ENCODE results near the gene UBE2Q2.
"Not testable (repeated sequence)": the region's sequence is repeated elsewhere in the genome, so short reads cannot be mapped to it uniquely, and the experiment has no call there.

The UBE2Q2 gene

DNA sequence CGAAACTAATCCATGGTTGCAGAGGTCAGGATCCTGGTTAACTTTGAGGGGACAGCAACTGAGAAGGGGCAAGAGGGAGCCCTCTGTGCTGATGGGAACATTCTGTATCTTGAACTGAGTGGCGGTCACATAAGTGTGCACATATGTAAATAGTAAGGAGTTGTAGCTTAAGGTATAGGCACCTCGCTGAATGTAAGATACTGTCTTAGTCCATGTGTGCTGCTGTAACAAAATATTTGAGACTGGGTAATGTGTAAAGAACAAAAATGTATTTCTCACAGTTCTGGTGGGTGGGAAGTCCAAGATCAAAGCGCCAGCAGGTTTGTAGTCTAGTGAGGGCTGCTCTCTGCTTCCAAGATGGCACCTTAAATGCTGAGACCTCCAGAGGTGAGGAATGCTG lies 42.8 kb upstream of the UBE2Q2 start:
- not testable (repeated sequence) for H3K4me2 ChIP-seq (ENCODE audit: low read length); H3K14ac ChIP-seq (ENCODE audit: low read length); H2AK5ac ChIP-seq (ENCODE audit: low read length); H3K79me2 ChIP-seq (ENCODE audit: control insufficient read depth, insufficient read depth, low read length, poor library complexity); H3K4me3 ChIP-seq (ENCODE audit: low read depth, low read length); H3K36me3 ChIP-seq (ENCODE audit: control insufficient read depth in 1 of 2, insufficient read depth in 2 of 2, low read length in 2 of 2); H3K9ac ChIP-seq (ENCODE audit: low read length); H4K12ac ChIP-seq (ENCODE audit: low read depth, low read length); H2BK5ac ChIP-seq (ENCODE audit: low read depth, low read length, poor library complexity); H3K4ac ChIP-seq (ENCODE audit: low read depth, low read length); H3K79me1 ChIP-seq (ENCODE audit: low read length); H3K27me3 ChIP-seq (ENCODE audit: insufficient read depth, low read length); DNase-seq; H2BK120ac ChIP-seq (ENCODE audit: insufficient read depth, low read length, poor library complexity); H4K8ac ChIP-seq (ENCODE audit: low read depth, low read length); H2AFZ ChIP-seq (ENCODE audit: insufficient read depth, low read length, poor library complexity); H3K27ac ChIP-seq (ENCODE audit: low read depth, low read length); H3K9me3 ChIP-seq (ENCODE audit: insufficient read depth, low read depth, low read length); H3K4me1 ChIP-seq (ENCODE audit: control insufficient read depth in 1 of 2, insufficient read depth in 2 of 2, low read length in 2 of 2); H4K91ac ChIP-seq (ENCODE audit: low read depth, low read length); H2BK12ac ChIP-seq (ENCODE audit: low read length); H3K23ac ChIP-seq (ENCODE audit: low read length); H3K18ac ChIP-seq (ENCODE audit: low read length)
- WGBS (ENCODE audit: extremely low coverage, insufficient coverage, insufficient read length), result no CpG with 5 or more reads among the region's 4 CpGs

DNA sequence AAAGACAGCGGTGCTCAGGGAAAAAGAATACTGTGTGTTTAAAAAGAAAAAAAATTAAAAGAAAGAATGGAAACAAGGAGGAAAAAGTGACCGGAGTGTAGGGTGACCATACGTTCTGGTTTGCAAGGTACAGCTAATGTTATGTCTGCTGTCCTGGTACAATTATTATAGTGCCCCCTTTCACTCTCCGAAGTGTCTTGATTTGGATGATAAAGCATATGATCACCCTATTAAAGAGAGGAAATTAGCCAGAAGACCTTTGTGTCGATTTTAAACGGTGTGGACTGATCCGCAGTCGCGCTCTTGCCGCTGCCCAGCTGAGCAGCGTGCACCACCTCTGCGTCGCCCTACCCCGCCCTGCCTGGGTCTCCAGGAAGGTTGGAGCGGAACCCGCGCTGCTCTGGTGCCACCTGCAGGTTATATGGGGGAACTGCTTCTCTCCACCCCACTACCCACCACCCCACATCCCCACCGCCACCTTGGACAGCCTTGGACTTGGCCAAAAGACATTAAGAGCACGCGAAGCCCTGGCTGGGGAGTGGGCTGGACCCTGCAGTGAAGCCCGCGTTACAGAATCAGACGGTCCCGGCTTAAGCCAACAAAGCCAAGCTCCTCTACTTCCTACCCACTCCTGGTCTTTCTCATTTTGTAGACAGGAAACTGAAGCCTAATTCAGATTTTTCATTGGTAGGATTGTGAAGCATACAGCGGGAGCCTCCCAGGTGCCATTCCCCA lies 41.2 kb upstream of the UBE2Q2 start:
- Histone ChIP-seq H3K4me2 (ENCODE audit: low read length) (peak overlapping the region; percentile 59), H2BK12ac (ENCODE audit: low read length) (no peak overlapping the region), H2AFZ (ENCODE audit: insufficient read depth, low read length, poor library complexity) (no peak overlapping the region), H4K8ac (ENCODE audit: low read depth, low read length) (no peak overlapping the region), H3K27me3 (ENCODE audit: insufficient read depth, low read length) (no peaks in the 10 kb centered on the region), H4K91ac (ENCODE audit: low read depth, low read length) (no peak overlapping the region), H3K23ac (ENCODE audit: low read length) (no peak overlapping the region), H3K27ac (ENCODE audit: low read depth, low read length) (no peak overlapping the region), H3K79me2 (ENCODE audit: control insufficient read depth, insufficient read depth, low read length, poor library complexity) (no peaks in the 10 kb centered on the region), H2BK120ac (ENCODE audit: insufficient read depth, low read length, poor library complexity) (no peak overlapping the region), H4K12ac (ENCODE audit: low read depth, low read length) (no peak overlapping the region), H3K4me1 (ENCODE audit: control insufficient read depth in 1 of 2, insufficient read depth in 2 of 2, low read length in 2 of 2) (no peaks in the 10 kb centered on the region), H2BK5ac (ENCODE audit: low read depth, low read length, poor library complexity) (no peak overlapping the region), H3K18ac (ENCODE audit: low read length) (no peak overlapping the region), H3K79me1 (ENCODE audit: low read length) (no peaks in the 10 kb centered on the region), H3K9ac (ENCODE audit: low read length) (no peak overlapping the region), H2AK5ac (ENCODE audit: low read length) (no peak overlapping the region), H3K4ac (ENCODE audit: low read depth, low read length) (no peak overlapping the region), H3K4me3 (ENCODE audit: low read depth, low read length) (no peak overlapping the region), H3K36me3 (ENCODE audit: control insufficient read depth in 1 of 2, insufficient read depth in 2 of 2, low read length in 2 of 2) (no peaks in the 10 kb centered on the region), H3K14ac (ENCODE audit: low read length) (no peak overlapping the region), H3K9me3 (ENCODE audit: insufficient read depth, low read depth, low read length) (no peaks in the 10 kb centered on the region)
- no CpG with 5 or more reads among the region's 25 CpGs for WGBS (ENCODE audit: extremely low coverage, insufficient coverage, insufficient read length)
- peak; percentile 63 to 83 for DNase-seq

GRCh38 chr15:75807486-75807885 lies 35.8 kb upstream of the UBE2Q2 start:
- H3K4me1 ChIP-seq (ENCODE audit: control insufficient read depth in 1 of 2, insufficient read depth in 2 of 2, low read length in 2 of 2); H3K4ac ChIP-seq (ENCODE audit: low read depth, low read length); H3K4me3 ChIP-seq (ENCODE audit: low read depth, low read length); H3K36me3 ChIP-seq (ENCODE audit: control insufficient read depth in 1 of 2, insufficient read depth in 2 of 2, low read length in 2 of 2); H3K79me2 ChIP-seq (ENCODE audit: control insufficient read depth, insufficient read depth, low read length, poor library complexity); H3K4me2 ChIP-seq (ENCODE audit: low read length); H2BK5ac ChIP-seq (ENCODE audit: low read depth, low read length, poor library complexity); H3K23ac ChIP-seq (ENCODE audit: low read length); H3K27ac ChIP-seq (ENCODE audit: low read depth, low read length); H4K8ac ChIP-seq (ENCODE audit: low read depth, low read length); H2BK12ac ChIP-seq (ENCODE audit: low read length); H3K14ac ChIP-seq (ENCODE audit: low read length); H3K18ac ChIP-seq (ENCODE audit: low read length); DNase-seq; H2AFZ ChIP-seq (ENCODE audit: insufficient read depth, low read length, poor library complexity); H2BK120ac ChIP-seq (ENCODE audit: insufficient read depth, low read length, poor library complexity); H4K12ac ChIP-seq (ENCODE audit: low read depth, low read length); H3K79me1 ChIP-seq (ENCODE audit: low read length); H4K91ac ChIP-seq (ENCODE audit: low read depth, low read length); H2AK5ac ChIP-seq (ENCODE audit: low read length); H3K9me3 ChIP-seq (ENCODE audit: insufficient read depth, low read depth, low read length); H3K27me3 ChIP-seq (ENCODE audit: insufficient read depth, low read length); H3K9ac ChIP-seq (ENCODE audit: low read length): not testable (repeated sequence)
- WGBS (ENCODE audit: extremely low coverage, insufficient coverage, insufficient read length), result no CpG with 5 or more reads among the region's 2 CpGs

- not testable (repeated sequence) for H2AK5ac ChIP-seq (ENCODE audit: low read length); H4K12ac ChIP-seq (ENCODE audit: low read depth, low read length); H3K9me3 ChIP-seq (ENCODE audit: insufficient read depth, low read depth, low read length); H3K18ac ChIP-seq (ENCODE audit: low read length); H3K4me3 ChIP-seq (ENCODE audit: low read depth, low read length); H3K27ac ChIP-seq (ENCODE audit: low read depth, low read length); H2BK12ac ChIP-seq (ENCODE audit: low read length); H2AFZ ChIP-seq (ENCODE audit: insufficient read depth, low read length, poor library complexity); H3K14ac ChIP-seq (ENCODE audit: low read length); H3K9ac ChIP-seq (ENCODE audit: low read length); H3K4me1 ChIP-seq (ENCODE audit: control insufficient read depth in 1 of 2, insufficient read depth in 2 of 2, low read length in 2 of 2); H3K79me2 ChIP-seq (ENCODE audit: control insufficient read depth, insufficient read depth, low read length, poor library complexity); H4K91ac ChIP-seq (ENCODE audit: low read depth, low read length); H3K23ac ChIP-seq (ENCODE audit: low read length); H3K4ac ChIP-seq (ENCODE audit: low read depth, low read length); H3K36me3 ChIP-seq (ENCODE audit: control insufficient read depth in 1 of 2, insufficient read depth in 2 of 2, low read length in 2 of 2); H2BK5ac ChIP-seq (ENCODE audit: low read depth, low read length, poor library complexity); H3K79me1 ChIP-seq (ENCODE audit: low read length); H2BK120ac ChIP-seq (ENCODE audit: insufficient read depth, low read length, poor library complexity); DNase-seq; H3K4me2 ChIP-seq (ENCODE audit: low read length); H4K8ac ChIP-seq (ENCODE audit: low read depth, low read length); H3K27me3 ChIP-seq (ENCODE audit: insufficient read depth, low read length)
- WGBS (ENCODE audit: extremely low coverage, insufficient coverage, insufficient read length), result no CpG with 5 or more reads among the region's 6 CpGs
Measured at GRCh38 chr15:75808009-75808408, 35.2 kb upstream of the UBE2Q2 start.
